Spleen (tissue), 11 donors: ENCODE results near the gene SORCS2. TPM values are rescaled to one million over a fixed set of nuclear protein-coding genes. Genes with fewer than 3 reads are reported as not detected.

Experiments used
- DNase-seq: peaks from one replicate; pipeline ENCODE4 v3.0.0-alpha.2; 2020
- H3K27ac ChIP-seq, 8 donors: fragments of 200-600 bp; sonication (generic) in 7 of 8; 1 replicate in 4 of 8; 2 replicates in 4 of 8; pipeline versions ENCODE4 v1.5.0 to v1.8.0; 2016 to 2021; ENCODE audit warnings: inconsistent platforms in 4 of 8, mild to moderate bottlenecking in 4 of 8, moderate library complexity in 1 of 8
- H3K27me3 ChIP-seq, 7 donors: fragments of 200-600 bp; sonication (generic) in 6 of 7; replicated peaks in 1 of 7; 1 replicate in 4 of 7; 2 replicates in 3 of 7; pipeline versions ENCODE4 v1.5.0 to v1.8.0; 2016 to 2021; ENCODE audit warnings: inconsistent platforms in 3 of 7, mild to moderate bottlenecking in 1 of 7
- H3K36me3 ChIP-seq, 6 donors: fragments of 200-600 bp; sonication (generic) in 5 of 6; 1 replicate in 4 of 6; 2 replicates in 2 of 6; pipeline versions ENCODE4 v1.5.0 to v1.8.0; 2016 to 2021; ENCODE audit warnings: inconsistent platforms in 2 of 6
- H3K4me1 ChIP-seq, 6 donors: fragments of 200-600 bp; sonication (generic) in 5 of 6; 1 replicate in 3 of 6; 2 replicates in 3 of 6; pipeline versions ENCODE4 v1.5.0 to v1.8.0; 2016 to 2021; ENCODE audit warnings: inconsistent platforms in 3 of 6
- H3K4me3 ChIP-seq, 8 donors: fragments of 200-600 bp; sonication (generic) in 7 of 8; 1 replicate in 4 of 8; 2 replicates in 4 of 8; pipeline versions ENCODE4 v1.5.0 to v1.8.0; 2016 to 2021; ENCODE audit warnings: inconsistent platforms in 4 of 8, mild to moderate bottlenecking in 4 of 8, moderate library complexity in 2 of 8
- H3K9me3 ChIP-seq, 8 donors: fragments of 200-600 bp; sonication (generic) in 7 of 8; 1 replicate in 4 of 8; 2 replicates in 4 of 8; pipeline versions ENCODE4 v1.5.0 to v1.8.0; 2016 to 2021; ENCODE audit warnings: inconsistent platforms in 4 of 8
- CTCF ChIP-seq, 11 experiments: fragments of 200-600 bp in 7 of 11; fragments of 450-650 bp in 4 of 11; sonication (generic) in 4 of 11; IDR thresholded peaks in 8 of 11; conservative IDR thresholded peaks in 3 of 11; 1 replicate in 7 of 11; 2 replicates in 4 of 11; pipeline versions ENCODE4 v1.4.0 to v1.8.0; 2016 to 2021; ENCODE audit warnings: antibody characterized with exemption in 11 of 11, inconsistent platforms in 4 of 11, mild to moderate bottlenecking in 1 of 11
- POLR2A ChIP-seq, 3 donors: fragments of 450-650 bp; IDR thresholded peaks; one replicate each; pipeline ENCODE4 v1.5.1; 2017; ENCODE audit warnings: antibody characterized with exemption in 3 of 3, mild to moderate bottlenecking in 1 of 3
- POLR2AphosphoS5 ChIP-seq, 3 donors: sonication (generic); formaldehyde crosslinking; IDR thresholded peaks; one replicate each; pipeline ENCODE4 v1.5.1; 2017; ENCODE audit warnings: antibody characterized with exemption in 3 of 3
- WGBS, 5 donors: extraction: QIAGEN DNeasy Blood & Tissue Kit in 3 of 5; methylation state at CpG; one replicate each; pipeline versions ENCODE4 v1.1.5 to v1.1.7; 2013 to 2018; 5-methylcytosine and 5-hydroxymethylcytosine counted together
- intact Hi-C: fragments of 100-400 bp; cut with DNase I; formaldehyde crosslinking; loops from one replicate; pipeline ENCODE4 v1.15.0; 2023; ENCODE audit warnings: low total_unique reads
- polyA plus RNA-seq, 3 donors: library from polyadenylated mRNA; stranded (reverse); fragments of 200-250 nt; gene quantifications; one replicate each; pipeline ENCODE4 v1.2.1, GENCODE V29; 2013
- total RNA-seq, 7 donors: library from RNA; depleted of rRNA in 3 of 7; stranded (reverse); fragments of >200 nt in 3 of 7; fragmentation: NEBNext Ultra II Directional in 4 of 7; extraction: Animal tissue kit (Norgen Biotek cat#: 25700) in 4 of 7; gene quantifications; one replicate each; pipeline versions ENCODE4 v1.1.0 to v1.2.1, GENCODE V29; 2016 to 2021
- donor health status: healthy with polysubstance abuse.
- donor health status: DM: no; HTN: no; CAD: no; lungs with moderate emphysema.
- donor health status: DM: no; HTN: no; CAD: no.
- donor health status: Bipolar disorder and iron deficiency.
- donor health status: healthy.
- donor health status: DM: no; HTN: no; CAD: no.
- donor health status: DM: yes; HTN: yes; CAD: no.

The SORCS2 gene
- total and polyA plus RNA-seq, 10 donors, result 0.33 to 1.6 (median 0.60) TPM

- H3K4me3 ChIP-seq, result no peak overlapping the region
- H3K4me1 ChIP-seq, result no peaks in the 10 kb centered on the region
- TF ChIP-seq POLR2A (IDR thresholded peaks at IDR 0.05), result no peak
- TF ChIP-seq POLR2AphosphoS5 (IDR thresholded peaks at IDR 0.05), result no peak
- no peak for TF ChIP-seq CTCF (IDR thresholded peaks at IDR 0.05 in 8 of 11, conservative IDR thresholded peaks at IDR 0.05 in 3 of 11)
- intact Hi-C loops, result no loop called here
- no peaks in the 10 kb centered on the region for H3K9me3 ChIP-seq
- H3K27ac ChIP-seq, result no peak overlapping the region
- peaks cover 0 to 49% (median 0%) of the 10 kb centered on the region in 7 donors for H3K27me3 ChIP-seq
- no peaks in the 10 kb centered on the region for H3K36me3 ChIP-seq
- 68 to 76% (median 72%) methylated on average over 5 of the region's 5 CpGs for WGBS, 5 donors
- peak; percentile 50 for DNase-seq
Observed at GRCh38 chr4:7364979-7365378, 172.6 kb downstream of the SORCS2 start.

GRCh38 chr4:7365462-7366179 is 173.3 kb downstream of the SORCS2 start:
- Histone ChIP-seq H3K9me3 (no peaks in the 10 kb centered on the region), H3K4me1 (no peaks in the 10 kb centered on the region), H3K36me3 (no peaks in the 10 kb centered on the region), H3K4me3 (no peak overlapping the region), H3K27ac (no peak overlapping the region), H3K27me3 (peaks cover 0 to 53% (median 0%) of the 10 kb centered on the region in 7 donors)
- peak; percentile 57 for DNase-seq
- TF ChIP-seq POLR2AphosphoS5 (IDR thresholded peaks at IDR 0.05), result no peak
- no peak for TF ChIP-seq CTCF (IDR thresholded peaks at IDR 0.05 in 8 of 11, conservative IDR thresholded peaks at IDR 0.05 in 3 of 11)
- TF ChIP-seq POLR2A (IDR thresholded peaks at IDR 0.05), result no peak
- intact Hi-C loops, result no loop called here
- WGBS, 5 donors, result 56 to 62% (median 58%) methylated on average over 21 to 22 of the region's 22 CpGs

GRCh38 chr4:7366180-7366945 is 174.0 kb downstream of the SORCS2 start:
- Histone ChIP-seq H3K9me3 (no peaks in the 10 kb centered on the region), H3K4me3 (no peak overlapping the region), H3K27ac (no peak overlapping the region), H3K27me3 (peaks cover 0 to 58% (median 0%) of the 10 kb centered on the region in 7 donors), H3K36me3 (no peaks in the 10 kb centered on the region), H3K4me1 (no peaks in the 10 kb centered on the region)
- TF ChIP-seq POLR2AphosphoS5 (IDR thresholded peaks at IDR 0.05) (no peak), POLR2A (IDR thresholded peaks at IDR 0.05) (no peak), CTCF (IDR thresholded peaks at IDR 0.05 in 8 of 11, conservative IDR thresholded peaks at IDR 0.05 in 3 of 11) (no peak)
- intact Hi-C loops, result no loop called here
- DNase-seq, result peak; percentile 54
- 20 to 32% (median 29%) methylated on average over 10 to 11 of the region's 11 CpGs for WGBS, 5 donors

GRCh38 chr4:7366954-7367353 is 174.6 kb downstream of the SORCS2 start:
- 65 to 78% (median 78%) methylated on average over 6 to 7 of the region's 7 CpGs for WGBS, 5 donors
- H3K27ac ChIP-seq, result no peak overlapping the region
- peak; percentile 24 for DNase-seq
- intact Hi-C loops, result no loop called here
- no peak overlapping the region for H3K4me3 ChIP-seq
- H3K36me3 ChIP-seq, result no peaks in the 10 kb centered on the region
- H3K4me1 ChIP-seq, result no peaks in the 10 kb centered on the region
- peaks cover 0 to 63% (median 0%) of the 10 kb centered on the region in 7 donors for H3K27me3 ChIP-seq
- H3K9me3 ChIP-seq, result no peaks in the 10 kb centered on the region
- TF ChIP-seq POLR2A (IDR thresholded peaks at IDR 0.05), result no peak
- TF ChIP-seq CTCF (IDR thresholded peaks at IDR 0.05 in 8 of 11, conservative IDR thresholded peaks at IDR 0.05 in 3 of 11), result no peak
- no peak for TF ChIP-seq POLR2AphosphoS5 (IDR thresholded peaks at IDR 0.05)
